Measurements from ENCODE around the gene ATP5PO. TPM values are rescaled to one million over a fixed set of nuclear protein-coding genes. Genes with fewer than 3 reads are reported as not detected.

ATP5PO gene
- total RNA-seq, 1 donor from 2014 or later = 169 TPM

- no peak for DNase-seq
- no peaks in the 10 kb centered on the region for H3K9me3 Mint-ChIP-seq
- no peak for ATAC-seq (ENCODE audit: low read depth)
- H3K4me1 Mint-ChIP-seq = peaks cover 7% of the 10 kb centered on the region
- intact Hi-C loops (cut with micrococcal nuclease) = loop anchor here (10.0 kb wide), 1 partner anchor 1241 kb away; no protein-coding TSS in a partner anchor
- peaks cover 7% of the 10 kb centered on the region for H3K27me3 Mint-ChIP-seq
- ChIA-PET POLR2A (no interaction called here), CTCF (no interaction called here)
- no peak for TF ChIP-seq CTCF (IDR thresholded peaks at IDR 0.05)
- H3K36me3 Mint-ChIP-seq (ENCODE audit: low read depth) = peaks cover 4% of the 10 kb centered on the region
- no peak overlapping the region for H3K27ac Mint-ChIP-seq
- H3K4me3 Mint-ChIP-seq = no peak overlapping the region
These were observed 20.2 kb downstream of the ATP5PO start for GRCh38 chr21:33895356-33895755.

- Mint-ChIP-seq H3K27ac (no peak overlapping the region), H3K9me3 (no peaks in the 10 kb centered on the region), H3K36me3 (ENCODE audit: low read depth) (peaks cover 3% of the 10 kb centered on the region), H3K4me3 (peak overlapping the region; percentile 47), H3K27me3 (peaks cover 7% of the 10 kb centered on the region), H3K4me1 (peaks cover 7% of the 10 kb centered on the region)
- no peak for TF ChIP-seq CTCF (IDR thresholded peaks at IDR 0.05)
- CTCF ChIA-PET = no interaction called here
- ATAC-seq (ENCODE audit: low read depth) = peak; percentile 82
- no peak for DNase-seq
- intact Hi-C loops (cut with micrococcal nuclease) = loop anchor here (10.0 kb wide), 1 partner anchor 1240 kb away; no protein-coding TSS in a partner anchor
- POLR2A ChIA-PET = no interaction called here
These were observed 20.8 kb downstream of the ATP5PO start for GRCh38 chr21:33894736-33895288.

- Mint-ChIP-seq H3K36me3 (ENCODE audit: low read depth) (no peaks in the 10 kb centered on the region), H3K9me3 (no peaks in the 10 kb centered on the region), H3K4me3 (no peak overlapping the region), H3K27me3 (peaks cover 7% of the 10 kb centered on the region), H3K4me1 (peaks cover 7% of the 10 kb centered on the region), H3K27ac (no peak overlapping the region)
- ChIA-PET CTCF (no interaction called here), POLR2A (no interaction called here)
- no peak for ATAC-seq (ENCODE audit: low read depth)
- intact Hi-C loops (cut with micrococcal nuclease) = loop anchor here (10.0 kb wide), 1 partner anchor 1239 kb away; no protein-coding TSS in a partner anchor
- TF ChIP-seq CTCF (IDR thresholded peaks at IDR 0.05) = no peak
- no peak for DNase-seq
These were observed 21.7 kb downstream of the ATP5PO start for GRCh38 chr21:33893917-33894316.

GRCh38 chr21:33892853-33893252, 22.8 kb downstream of the ATP5PO start:
- CTCF ChIA-PET = no interaction called here

GRCh38 chr21:33890187-33890586, 25.4 kb downstream of the ATP5PO start:
- POLR2A ChIA-PET = interaction anchor here (0.5 kb wide), 1 partner anchor 1052 kb away, joined by 3 read pairs; no protein-coding TSS in a partner anchor
- DNase-seq = no peak
- CTCF ChIA-PET = no interaction called here
- Mint-ChIP-seq H3K36me3 (ENCODE audit: low read depth) (no peaks in the 10 kb centered on the region), H3K9me3 (no peaks in the 10 kb centered on the region), H3K4me3 (no peak overlapping the region), H3K4me1 (peaks cover 7% of the 10 kb centered on the region), H3K27me3 (peaks cover 4% of the 10 kb centered on the region), H3K27ac (no peak overlapping the region)
- ATAC-seq (ENCODE audit: low read depth) = no peak
- intact Hi-C loops (cut with micrococcal nuclease) = loop anchor here (10.0 kb wide), 1 partner anchor 1235 kb away; no protein-coding TSS in a partner anchor
- TF ChIP-seq CTCF (IDR thresholded peaks at IDR 0.05) = no peak

More at GRCh38 chr21:33892853-33893252, 22.8 kb downstream of the ATP5PO start:
- no peaks in the 10 kb centered on the region for H3K9me3 Mint-ChIP-seq
- no peak for ATAC-seq (ENCODE audit: low read depth)
- POLR2A ChIA-PET = no interaction called here
- H3K4me1 Mint-ChIP-seq = peaks cover 7% of the 10 kb centered on the region
- intact Hi-C loops (cut with micrococcal nuclease) = loop anchor here (10.0 kb wide), 1 partner anchor 1238 kb away; no protein-coding TSS in a partner anchor
- H3K36me3 Mint-ChIP-seq (ENCODE audit: low read depth) = no peaks in the 10 kb centered on the region
- H3K27me3 Mint-ChIP-seq = peaks cover 7% of the 10 kb centered on the region
- no peak for DNase-seq
- no peak for TF ChIP-seq CTCF (IDR thresholded peaks at IDR 0.05)
- H3K27ac Mint-ChIP-seq = no peak overlapping the region
- no peak overlapping the region for H3K4me3 Mint-ChIP-seq

Data from activated B cell treated with CpG ODN at 0.5 μM for 24 hours (primary cell).